ENCODE data around the gene FUT9.

GRCh38 chr6:95991906-95992305, 23.9 kb upstream of the FUT9 start:
- TF ChIP-seq POLR2A (IDR thresholded peaks at IDR 0.05; ENCODE audit: low read length) (no peak), GATA1 (IDR thresholded peaks at IDR 0.05; ENCODE audit: low read depth, low read length) (no peak)
